SK-N-SH treated with all-trans-retinoic acid at 6 μM for 48 hours (cell line): ENCODE data around the gene MYO16.

ENCODE experiments used
- OSR1 ChIP-seq: fragments of 250-450 bp; sonication (Bioruptor Pico); IDR thresholded peaks from 2 replicates; pipeline ENCODE4 v1.8.0; 2022; ENCODE audit warnings: moderate library complexity, mild to moderate bottlenecking, inconsistent platforms
- RARB ChIP-seq: fragments of 250-450 bp; sonication (Bioruptor Pico); IDR thresholded peaks from 2 replicates; pipeline ENCODE4 v1.8.0; 2021; ENCODE audit warnings: mild to moderate bottlenecking, moderate library complexity
- TCF4 ChIP-seq: fragments of 250-450 bp; sonication (Bioruptor Pico); IDR thresholded peaks from 2 replicates; pipeline ENCODE4 v1.8.0; 2021; ENCODE audit warnings: mild to moderate bottlenecking, moderate library complexity, borderline replicate concordance
- TSHZ2 ChIP-seq: fragments of 250-450 bp; sonication (Bioruptor Pico); IDR thresholded peaks from 2 replicates; pipeline ENCODE4 v1.5.0; 2020; ENCODE audit warnings: mild to moderate bottlenecking, moderate library complexity
- ZC3H10 ChIP-seq: fragments of 250-450 bp; sonication (Bioruptor Pico); IDR thresholded peaks from 2 replicates; pipeline ENCODE4 v1.5.1; 2021; ENCODE audit warnings: mild to moderate bottlenecking, moderate library complexity
- ZFP3 ChIP-seq: fragments of 250-450 bp; sonication (Bioruptor Pico); IDR thresholded peaks from 2 replicates; pipeline ENCODE4 v1.5.0; 2020; ENCODE audit warnings: mild to moderate bottlenecking, moderate library complexity
- ZFP30 ChIP-seq: fragments of 450-650 bp; formaldehyde crosslinking; IDR thresholded peaks from 2 replicates; pipeline ENCODE4 v1.5.0; 2022; ENCODE audit warnings: mild to moderate bottlenecking, moderate library complexity
- ZNF565 ChIP-seq: fragments of 450-650 bp; formaldehyde crosslinking; conservative IDR thresholded peaks from 2 replicates; pipeline ENCODE4 v1.5.0; 2020; ENCODE audit warnings: low read depth, mild to moderate bottlenecking, moderate library complexity
- ZNF8 ChIP-seq: fragments of 450-650 bp; formaldehyde crosslinking; IDR thresholded peaks from 2 replicates; pipeline ENCODE4 v1.5.0; 2020; ENCODE audit warnings: mild to moderate bottlenecking, moderate library complexity
- TF ChIP-seq, protein P1 (sequence below): fragments of 250-450 bp; sonication (Bioruptor Pico); IDR thresholded peaks from 2 replicates; pipeline ENCODE4 v1.8.0; 2020; ENCODE audit warnings: mild to moderate bottlenecking, moderate library complexity, borderline replicate concordance

DNA sequence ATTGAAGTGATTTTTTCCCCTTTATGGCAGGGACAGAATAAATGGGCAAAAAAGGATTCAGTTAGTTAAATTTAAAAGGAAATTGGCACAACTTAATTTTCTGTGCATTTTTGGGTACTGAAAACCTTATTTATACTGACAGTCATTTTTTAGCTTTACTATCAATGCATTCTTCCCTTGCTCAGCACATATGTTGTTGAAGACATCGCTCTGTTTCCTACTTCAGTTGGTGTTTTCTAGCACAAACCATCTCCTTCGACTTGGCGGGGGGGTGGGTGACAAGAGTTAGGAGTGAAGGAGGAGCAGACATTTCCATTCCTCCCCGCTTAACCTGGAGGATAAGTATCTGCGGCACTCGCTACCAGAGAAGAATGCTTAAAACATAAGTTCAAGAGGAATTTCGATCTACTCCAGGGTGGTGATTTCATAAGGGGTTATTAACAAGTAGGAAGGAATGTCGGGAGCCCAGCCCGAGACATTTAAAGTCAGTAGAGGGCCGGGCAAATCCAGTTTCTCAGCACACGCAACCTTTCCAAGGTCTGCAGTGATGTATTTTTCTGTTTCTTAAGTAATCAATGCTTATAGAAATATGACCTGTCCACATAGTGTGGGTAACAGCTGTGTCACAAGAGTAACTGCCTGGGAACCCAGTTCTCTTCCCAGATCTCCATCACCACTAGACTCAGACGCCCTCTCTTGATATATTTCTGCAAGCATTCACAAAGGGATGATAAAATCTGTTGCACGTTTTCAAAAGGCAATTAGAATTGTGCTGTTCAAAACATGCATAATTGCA is 525.8 kb downstream of the MYO16 start:
- TF ChIP-seq TCF4 (CRISPR knock-in tag) (no peak), ZNF8 (CRISPR knock-in tag) (no peak), ZFP3 (no peak), ZNF565 (no peak), RARB (CRISPR knock-in tag) (no peak), OSR1 (no peak), TSHZ2 (no peak), ZFP30 (CRISPR knock-in tag) (no peak), ZC3H10 (no peak)
- TF ChIP-seq, protein P1, sequence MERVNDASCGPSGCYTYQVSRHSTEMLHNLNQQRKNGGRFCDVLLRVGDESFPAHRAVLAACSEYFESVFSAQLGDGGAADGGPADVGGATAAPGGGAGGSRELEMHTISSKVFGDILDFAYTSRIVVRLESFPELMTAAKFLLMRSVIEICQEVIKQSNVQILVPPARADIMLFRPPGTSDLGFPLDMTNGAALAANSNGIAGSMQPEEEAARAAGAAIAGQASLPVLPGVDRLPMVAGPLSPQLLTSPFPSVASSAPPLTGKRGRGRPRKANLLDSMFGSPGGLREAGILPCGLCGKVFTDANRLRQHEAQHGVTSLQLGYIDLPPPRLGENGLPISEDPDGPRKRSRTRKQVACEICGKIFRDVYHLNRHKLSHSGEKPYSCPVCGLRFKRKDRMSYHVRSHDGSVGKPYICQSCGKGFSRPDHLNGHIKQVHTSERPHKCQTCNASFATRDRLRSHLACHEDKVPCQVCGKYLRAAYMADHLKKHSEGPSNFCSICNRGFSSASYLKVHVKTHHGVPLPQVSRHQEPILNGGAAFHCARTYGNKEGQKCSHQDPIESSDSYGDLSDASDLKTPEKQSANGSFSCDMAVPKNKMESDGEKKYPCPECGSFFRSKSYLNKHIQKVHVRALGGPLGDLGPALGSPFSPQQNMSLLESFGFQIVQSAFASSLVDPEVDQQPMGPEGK (CRISPR knock-in tag): no peak
